Calu3 (cell line): ENCODE measurements around the gene FBXW10. TPM values are rescaled to one million over a fixed set of nuclear protein-coding genes. Genes with fewer than 3 reads are reported as not detected.
"Not testable (repeated sequence)": the region's sequence is repeated elsewhere in the genome, so short reads cannot be mapped to it uniquely, and the experiment has no call there.

Experiments
- Bru-seq: library from RNA; stranded (reverse); fragments of 400-500 nt; gene quantifications from one replicate; lab custom pipeline; 2021; lab: Mats Ljungman, UMichigan
- BruChase-seq, 2 experiments: library from RNA; stranded (reverse); fragments of 400-500 nt; gene quantifications; one replicate each; lab custom pipeline; 2021; lab: Mats Ljungman, UMichigan
- BruUV-seq: library from RNA; stranded (reverse); fragments of 400-500 nt; replicated peaks from 2 replicates; lab custom pipeline; 2021; lab: Mats Ljungman, UMichigan
- CTCF ChIA-PET: fragments of 300-600 bp; sonication (Branson Sonifier 250); formaldehyde crosslinking; loops from one replicate; lab custom pipeline; 2022; ENCODE audit warnings: antibody characterized with exemption; lab: Charles Lee
- DNase-seq: peaks from one replicate; pipeline ENCODE4 v3.0.0; 2022
- H3K27ac Mint-ChIP-seq: one replicate; pipeline ENCODE4 v1.8.0; 2022; ENCODE audit warnings: mixed read lengths; ENCODE audit not compliant: unreplicated experiment
- H3K27me3 Mint-ChIP-seq: one replicate; pipeline ENCODE4 v1.8.0; 2022; ENCODE audit warnings: mixed read lengths; ENCODE audit not compliant: unreplicated experiment
- H3K36me3 Mint-ChIP-seq: one replicate; pipeline ENCODE4 v1.8.0; 2022; ENCODE audit warnings: mild to moderate bottlenecking, moderate library complexity, mixed read lengths; ENCODE audit not compliant: insufficient read depth, unreplicated experiment
- H3K4me1 Mint-ChIP-seq: one replicate; pipeline ENCODE4 v1.8.0; 2022; ENCODE audit warnings: mild to moderate bottlenecking, low read depth, mixed read lengths; ENCODE audit not compliant: unreplicated experiment
- H3K4me3 Mint-ChIP-seq: one replicate; pipeline ENCODE4 v1.8.0; 2022; ENCODE audit warnings: mild to moderate bottlenecking, low read depth, moderate library complexity, mixed read lengths; ENCODE audit not compliant: unreplicated experiment
- H3K9me3 Mint-ChIP-seq: one replicate; pipeline ENCODE4 v1.8.0; 2022; ENCODE audit warnings: low read depth, mixed read lengths; ENCODE audit not compliant: unreplicated experiment
- intact Hi-C: fragments of 100-400 bp; cut with micrococcal nuclease; formaldehyde crosslinking; loops from one replicate; pipeline ENCODE4 v1.10.0; 2022; ENCODE audit not compliant: unreplicated experiment
- long read RNA-seq: library from polyadenylated mRNA; stranded (forward); transcript quantifications from one replicate; pipeline ENCODE4 v2.0.0, GENCODE V29; 2022
- total RNA-seq: library from RNA; stranded (reverse); gene quantifications from 2 replicates; pipeline ENCODE4 v1.2.3, GENCODE V29; 2022

FBXW10 gene
- total RNA-seq: 0.50 and 0.54 TPM in 2 replicates
- percentile 22 among the genes with signal in this experiment for Bru-seq, nascent RNA
- BruChase-seq, experiment 1, labeled RNA remaining after a 6-hour chase: percentile 24 among the genes with signal in this experiment
- BruChase-seq, experiment 2, labeled RNA remaining after a 2-hour chase: percentile 12 among the genes with signal in this experiment
- long read RNA-seq: 0 reads

DNA sequence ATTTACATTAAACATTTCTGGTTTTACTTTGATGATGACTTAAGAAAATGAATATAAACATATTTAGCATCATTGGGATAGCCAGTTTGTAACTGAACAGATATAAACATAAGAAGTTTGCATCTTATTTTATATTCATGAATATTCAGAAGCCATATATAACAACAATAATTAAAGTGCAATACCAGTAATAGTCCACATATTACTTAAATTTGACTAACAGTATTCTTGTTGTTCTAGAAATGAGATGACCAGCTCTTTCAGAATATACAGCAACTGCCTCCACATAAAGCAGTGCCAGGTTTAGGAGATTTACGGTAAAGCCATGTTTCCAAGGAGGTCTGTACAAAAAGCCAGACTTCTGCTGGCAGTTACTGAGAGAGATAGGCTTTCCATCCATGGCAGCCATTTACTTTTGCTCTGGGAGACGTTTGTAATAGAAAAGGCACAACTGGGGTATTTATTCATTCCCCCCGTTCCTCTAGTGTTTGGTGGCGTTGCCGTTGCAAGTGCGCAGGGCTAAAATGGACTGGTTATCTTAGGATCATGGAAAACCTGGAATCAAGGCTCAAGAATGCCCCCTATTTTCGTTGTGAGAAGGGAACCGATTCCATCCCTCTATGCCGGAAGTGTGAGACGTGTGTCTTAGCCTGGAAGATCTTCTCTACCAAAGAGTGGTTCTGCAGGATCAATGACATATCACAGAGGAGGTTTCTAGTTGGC is at the start of gene FBXW10:
Gene FBXW10 (plus strand): TSS at position 356 of the 723 bp plus-strand sequence. CDS start 191 bp downstream, at position 547.
- H3K4me3 Mint-ChIP-seq, H3K9me3 Mint-ChIP-seq, H3K4me1 Mint-ChIP-seq, BruUV-seq, intact Hi-C loops, H3K27ac Mint-ChIP-seq, H3K27me3 Mint-ChIP-seq, DNase-seq, H3K36me3 Mint-ChIP-seq, CTCF ChIA-PET: not testable (repeated sequence)

DNA sequence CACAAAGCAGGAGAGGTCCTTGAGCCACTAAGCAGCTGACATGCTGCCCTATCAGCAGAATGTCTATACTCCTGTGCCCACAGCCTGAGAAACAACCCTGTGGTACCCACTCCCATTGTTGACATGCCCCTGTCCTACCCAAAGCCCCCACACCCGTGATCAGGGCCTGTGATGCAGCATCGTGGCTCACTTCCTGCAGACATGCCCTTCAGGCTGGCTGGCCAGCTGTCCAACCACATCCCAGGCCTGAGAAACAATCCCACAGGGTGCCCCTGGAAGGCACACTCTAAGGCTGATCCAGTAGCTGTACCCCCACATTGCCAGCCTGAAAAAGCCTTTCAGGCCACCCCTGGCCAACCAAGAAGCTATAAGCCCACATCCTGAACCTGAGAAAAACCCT is 48.7 kb upstream of the FBXW10 start:
- intact Hi-C loops, BruUV-seq, H3K27me3 Mint-ChIP-seq, DNase-seq, H3K36me3 Mint-ChIP-seq, H3K27ac Mint-ChIP-seq, H3K4me1 Mint-ChIP-seq, H3K4me3 Mint-ChIP-seq, H3K9me3 Mint-ChIP-seq: not testable (repeated sequence)
- CTCF ChIA-PET: interaction anchor here (0.5 kb wide), 1 partner anchor 221 kb away, joined by 3 read pairs; no protein-coding TSS in a partner anchor

GRCh38 chr17:18698473-18699103 is 45.3 kb upstream of the FBXW10 start:
- H3K9me3 Mint-ChIP-seq, H3K27ac Mint-ChIP-seq, DNase-seq, H3K27me3 Mint-ChIP-seq, H3K4me1 Mint-ChIP-seq, BruUV-seq, intact Hi-C loops, H3K36me3 Mint-ChIP-seq: not testable (repeated sequence)
- CTCF ChIA-PET: interaction anchor here (0.6 kb wide), 1 partner anchor 107 kb away, joined by 3 read pairs; no protein-coding TSS in a partner anchor
- peak overlapping the region; percentile 81 for H3K4me3 Mint-ChIP-seq

GRCh38 chr17:18705955-18706354 is 37.9 kb upstream of the FBXW10 start:
- intact Hi-C loops, H3K27ac Mint-ChIP-seq, H3K27me3 Mint-ChIP-seq, H3K36me3 Mint-ChIP-seq, DNase-seq, H3K4me3 Mint-ChIP-seq, BruUV-seq, CTCF ChIA-PET, H3K4me1 Mint-ChIP-seq, H3K9me3 Mint-ChIP-seq: not testable (repeated sequence)

DNA sequence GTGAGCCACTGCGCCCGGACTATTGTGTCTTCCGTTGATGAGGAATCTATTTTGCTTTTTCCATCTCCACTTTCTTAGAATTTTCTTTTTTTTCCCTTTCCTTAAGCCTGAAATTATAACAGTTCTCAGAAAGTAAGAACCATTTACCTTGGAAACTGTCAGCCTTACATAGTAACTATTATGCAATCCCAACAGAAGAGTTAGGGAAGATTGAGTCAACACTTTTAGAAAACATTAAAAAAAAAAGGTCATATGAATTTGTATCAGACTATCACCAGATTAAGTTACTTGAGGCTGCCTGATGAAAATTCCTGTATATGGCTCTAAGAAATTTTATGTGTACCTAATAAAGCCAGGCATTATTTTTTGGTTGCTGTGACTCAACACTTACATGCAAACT is 35.6 kb upstream of the FBXW10 start:
- CTCF ChIA-PET, H3K9me3 Mint-ChIP-seq, H3K4me3 Mint-ChIP-seq, BruUV-seq, H3K27ac Mint-ChIP-seq, H3K4me1 Mint-ChIP-seq, DNase-seq, H3K36me3 Mint-ChIP-seq, intact Hi-C loops, H3K27me3 Mint-ChIP-seq: not testable (repeated sequence)

- H3K4me1 Mint-ChIP-seq, H3K27me3 Mint-ChIP-seq, H3K9me3 Mint-ChIP-seq, CTCF ChIA-PET, H3K36me3 Mint-ChIP-seq, H3K4me3 Mint-ChIP-seq, H3K27ac Mint-ChIP-seq, BruUV-seq, intact Hi-C loops: not testable (repeated sequence)
- peak; percentile 66 for DNase-seq
These were observed 31.4 kb upstream of the FBXW10 start for GRCh38 chr17:18712354-18712999.

DNA sequence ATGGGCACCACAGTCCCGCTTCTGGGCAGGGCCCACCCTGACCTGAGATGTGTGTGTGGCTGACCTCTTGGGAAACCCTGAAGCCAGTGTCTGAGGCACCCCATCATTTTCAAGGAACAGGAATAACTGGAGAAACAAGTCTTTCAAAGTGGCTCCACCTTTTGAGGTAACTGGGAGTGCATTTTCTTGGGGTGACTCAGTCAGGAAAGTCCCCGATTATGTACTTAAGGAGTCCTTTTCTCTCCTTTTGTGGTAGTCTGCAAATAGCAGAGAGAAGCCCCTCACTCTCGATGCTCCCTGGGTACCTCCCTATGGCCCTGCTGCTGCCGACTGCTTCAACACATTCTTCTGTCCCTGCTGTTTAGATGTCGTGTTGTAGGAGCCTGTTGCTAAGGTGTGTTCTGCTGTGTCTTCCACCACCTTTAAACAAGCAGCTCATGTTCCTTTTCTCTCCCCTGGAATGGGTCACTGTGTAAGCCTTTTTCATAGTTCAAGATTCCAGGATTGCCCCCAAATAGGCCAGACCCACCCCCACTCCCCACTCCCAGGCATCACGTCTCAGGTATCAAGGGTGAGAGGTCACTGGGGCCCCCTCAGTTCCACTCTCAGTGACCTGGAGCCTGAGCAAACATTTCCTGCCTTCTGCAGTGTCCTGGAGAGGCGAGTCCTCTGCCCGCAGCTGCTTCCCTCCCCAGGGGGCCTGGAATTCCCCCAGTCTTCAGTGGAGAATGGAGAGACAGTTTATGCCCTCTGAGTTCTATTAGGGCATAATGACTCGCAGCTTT is 25.0 kb upstream of the FBXW10 start:
- CTCF ChIA-PET, H3K9me3 Mint-ChIP-seq, BruUV-seq, H3K27me3 Mint-ChIP-seq, intact Hi-C loops: not testable (repeated sequence)
- Mint-ChIP-seq H3K36me3 (peaks cover 13% of the 10 kb centered on the region), H3K4me3 (peak overlapping the region; percentile 40), H3K4me1 (peaks cover 13% of the 10 kb centered on the region), H3K27ac (peak overlapping the region; percentile 99)
- DNase-seq: peak; percentile 55

DNA sequence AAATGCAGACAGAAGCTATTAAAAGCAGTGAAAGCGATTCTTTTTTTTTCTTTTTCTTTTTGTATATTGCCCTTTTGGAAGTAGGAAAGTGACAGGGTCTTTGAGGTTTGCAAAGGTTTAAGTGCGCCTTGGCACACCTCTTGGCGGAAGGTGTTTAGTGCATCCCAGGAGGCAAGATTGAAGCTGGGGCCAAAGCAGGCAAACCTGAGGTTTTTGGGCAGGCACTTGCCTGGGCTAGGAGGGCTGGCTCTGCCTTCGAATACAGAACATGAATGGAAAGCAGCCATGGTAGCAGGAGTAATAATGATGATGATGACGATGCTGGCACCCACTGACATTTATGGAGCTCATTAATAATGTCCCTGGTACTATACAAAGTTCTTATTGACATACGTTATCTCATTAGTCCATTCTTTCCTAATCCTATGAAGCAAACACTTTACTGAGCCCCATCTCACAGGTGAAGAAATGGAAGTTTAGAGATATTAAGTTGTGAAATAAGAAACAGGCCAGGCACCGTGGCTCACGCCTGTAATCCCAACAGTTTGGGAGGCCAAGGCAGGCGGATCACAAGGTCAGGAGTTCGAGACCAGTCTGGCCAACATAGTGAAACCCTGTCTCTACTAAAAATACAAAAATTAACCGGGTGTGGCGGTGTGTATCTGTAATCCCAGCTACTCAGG is 24.3 kb upstream of the FBXW10 start:
- BruUV-seq, H3K27me3 Mint-ChIP-seq, H3K9me3 Mint-ChIP-seq, CTCF ChIA-PET, DNase-seq, intact Hi-C loops: not testable (repeated sequence)
- Mint-ChIP-seq H3K4me1 (peaks cover 13% of the 10 kb centered on the region), H3K27ac (peak overlapping the region; percentile 99), H3K36me3 (peaks cover 13% of the 10 kb centered on the region), H3K4me3 (peak overlapping the region; percentile 40)
